Activated T-cell treated with anti-CD3 and anti-CD28 coated beads, Interleukin-2, amount 50 U/mL, for 1 hour (primary cell): ENCODE data around the gene ANKRD33.
A peak's percentile ranks its signal among the peaks of the same experiment; 100 is the strongest.

Experiments
- DNase-seq: peaks from one replicate; pipeline ENCODE4 v3.0.0-alpha.2; 2020

The ANKRD33 gene

DNA sequence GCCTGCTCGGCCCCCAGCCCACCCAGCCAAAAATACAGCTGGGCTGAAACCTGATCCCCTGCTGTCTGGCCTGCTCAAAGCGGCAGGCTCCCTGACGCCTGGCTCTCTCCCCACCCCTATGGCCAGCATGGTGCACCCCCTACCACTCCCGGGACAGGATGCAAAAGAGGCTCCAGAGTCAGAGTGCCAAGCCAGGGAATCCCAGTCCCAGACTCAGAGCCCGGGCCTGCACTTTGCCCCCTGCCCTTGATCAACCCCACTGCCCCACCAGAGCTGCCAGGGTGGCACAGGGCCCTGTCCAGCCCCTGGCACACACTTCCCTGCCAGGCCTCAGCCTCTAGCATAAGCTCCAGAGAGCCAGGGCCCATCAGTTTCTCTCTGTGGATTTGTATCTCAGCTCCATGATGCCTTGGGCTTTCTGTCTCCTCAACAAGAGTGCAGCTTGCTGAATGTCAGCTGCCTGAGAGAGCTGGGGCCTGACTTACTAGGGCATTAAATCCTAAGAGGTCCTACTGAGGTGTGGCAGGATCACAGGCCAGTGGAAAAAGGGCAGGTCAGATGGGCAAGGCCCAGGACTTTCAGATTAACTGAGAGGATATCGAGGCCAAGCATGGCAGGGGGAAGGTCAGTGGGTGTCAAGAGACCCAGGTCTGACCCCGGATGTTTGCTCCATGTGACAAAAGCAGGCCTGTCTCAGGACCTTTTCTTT is 33.3 kb downstream of the ANKRD33 start:
- DNase-seq, result no peak

DNA sequence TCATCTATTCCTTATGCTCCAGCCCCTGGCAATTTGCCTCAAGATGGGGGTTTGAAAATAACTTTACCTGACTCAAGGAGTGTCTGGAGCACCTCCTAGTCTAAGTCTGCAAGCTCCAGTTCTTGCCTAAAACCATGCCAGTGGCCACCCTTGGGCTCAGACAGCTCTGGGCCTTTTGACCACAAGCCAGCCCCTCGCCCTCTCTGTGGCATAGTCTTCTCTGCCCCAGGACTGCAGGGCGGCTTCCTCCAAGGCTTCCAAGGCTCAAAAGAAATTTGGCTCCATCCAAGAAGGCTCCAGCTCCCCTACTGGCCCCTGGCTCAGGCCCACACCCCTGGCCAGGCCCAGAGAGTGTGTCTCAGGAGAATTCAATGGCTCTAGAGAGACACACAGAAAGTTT is 34.2 kb downstream of the ANKRD33 start:
- DNase-seq, result no peak

DNA sequence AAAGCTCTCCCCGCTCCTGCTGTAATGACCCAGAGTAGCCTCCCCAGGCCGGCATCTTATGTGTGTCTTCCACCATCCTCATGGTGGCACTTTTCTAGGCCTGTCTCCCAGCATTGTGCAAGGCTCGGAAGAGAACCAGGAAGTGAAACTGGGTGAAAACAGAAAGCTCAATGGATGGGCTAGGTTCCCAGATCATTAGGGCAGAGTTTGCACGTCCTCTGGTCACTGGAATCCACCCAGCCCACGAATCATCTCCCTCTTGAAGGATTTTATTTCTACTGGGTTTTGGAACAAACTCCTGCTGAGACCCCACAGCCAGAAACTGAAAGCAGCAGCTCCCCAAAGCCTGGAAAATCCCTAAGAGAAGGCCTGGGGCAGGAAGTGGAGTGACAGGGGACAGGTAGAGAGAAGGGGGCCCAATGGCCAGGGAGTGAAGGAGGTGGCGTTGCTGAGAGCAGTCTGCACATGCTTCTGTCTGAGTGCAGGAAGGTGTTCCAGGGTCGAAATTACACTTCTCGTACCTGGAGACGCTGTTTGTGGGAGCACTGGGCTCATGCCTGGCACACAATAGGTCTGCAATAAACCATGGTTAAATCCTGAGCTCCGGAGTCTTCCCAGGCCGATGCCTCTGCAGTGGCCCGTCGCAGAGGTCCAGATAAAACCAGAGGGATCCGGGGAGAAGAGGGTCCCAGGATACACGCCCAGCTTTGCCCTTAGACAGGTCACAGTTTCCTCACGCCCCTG is 35.0 kb downstream of the ANKRD33 start:
- no peak for DNase-seq

DNA sequence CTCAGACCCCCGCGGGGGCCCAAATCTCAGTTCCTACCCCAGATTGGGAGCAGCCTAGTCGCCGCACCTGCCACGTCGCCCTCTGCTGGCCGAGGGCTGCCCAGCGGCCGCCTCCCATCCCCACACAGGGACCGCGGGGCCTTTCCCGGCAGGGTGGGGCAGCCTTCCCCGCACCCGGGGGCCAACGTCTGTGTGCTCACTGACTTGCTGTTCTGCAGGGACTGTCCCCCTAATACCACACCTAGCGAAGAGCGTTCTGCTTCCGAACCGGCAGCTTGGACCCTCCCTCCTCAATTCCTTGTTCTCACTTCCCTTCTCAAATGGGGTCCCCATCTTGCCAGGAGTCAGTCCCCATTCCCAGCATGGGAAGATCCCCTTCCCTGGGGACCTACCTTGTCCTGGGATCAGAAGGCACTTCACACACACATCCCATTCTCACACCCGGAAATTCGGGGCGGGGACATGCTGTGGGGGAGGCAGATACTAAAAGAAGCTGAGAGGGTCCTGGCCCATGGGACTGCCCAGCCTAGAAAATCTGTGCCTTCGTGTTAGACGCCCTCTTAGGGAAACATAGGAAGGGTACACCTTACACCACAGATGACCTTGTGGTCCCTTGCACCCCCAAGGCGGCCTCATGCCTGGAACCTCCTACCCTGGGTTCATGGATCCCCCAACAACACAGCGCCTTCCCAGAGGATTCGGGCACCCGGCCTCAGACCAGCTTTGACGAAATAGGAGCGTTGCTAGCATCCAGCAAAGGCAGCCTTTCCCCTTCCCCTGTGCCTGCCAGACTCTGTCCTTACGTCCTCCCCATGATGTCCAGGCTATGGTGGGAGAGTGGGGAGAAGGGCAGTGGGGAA is 35.8 kb downstream of the ANKRD33 start:
- peak; percentile 69 for DNase-seq

DNA sequence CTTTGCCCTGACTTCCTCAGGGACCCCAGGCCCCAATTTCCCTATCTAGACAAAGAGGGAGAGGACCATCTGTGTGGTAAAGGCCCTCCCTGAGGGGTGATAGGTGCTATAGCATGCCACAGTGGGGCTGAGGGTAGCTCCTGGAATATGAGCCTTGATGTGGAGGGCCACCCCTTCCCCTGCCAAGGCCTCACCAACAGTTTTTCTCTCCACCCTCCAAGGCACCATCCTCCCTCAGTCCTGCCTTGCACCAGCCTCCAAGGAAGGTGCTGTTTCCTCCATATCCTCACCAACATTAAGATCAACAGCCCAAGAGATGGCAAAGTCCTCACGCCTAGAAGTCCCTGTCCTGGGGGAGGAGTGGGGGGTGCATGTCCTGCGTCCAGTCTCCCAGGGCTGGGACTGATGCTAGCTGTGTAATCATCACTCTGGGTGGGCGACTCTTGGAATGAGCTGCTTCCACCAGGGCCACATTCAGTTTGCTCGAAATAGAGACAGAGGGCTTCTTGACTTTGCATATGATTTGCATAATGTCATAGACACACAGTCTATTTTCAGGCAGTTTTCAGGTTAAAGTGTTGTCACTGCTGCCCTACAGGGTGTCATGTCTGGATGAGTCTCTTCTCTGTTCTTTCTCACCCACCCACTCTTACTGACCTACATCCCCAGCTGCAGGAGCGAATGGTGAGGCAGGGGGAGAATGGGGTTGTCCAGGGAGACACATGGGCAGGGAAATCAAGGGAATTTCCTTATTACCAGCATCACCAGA is 36.8 kb downstream of the ANKRD33 start:
- DNase-seq, result no peak

DNA sequence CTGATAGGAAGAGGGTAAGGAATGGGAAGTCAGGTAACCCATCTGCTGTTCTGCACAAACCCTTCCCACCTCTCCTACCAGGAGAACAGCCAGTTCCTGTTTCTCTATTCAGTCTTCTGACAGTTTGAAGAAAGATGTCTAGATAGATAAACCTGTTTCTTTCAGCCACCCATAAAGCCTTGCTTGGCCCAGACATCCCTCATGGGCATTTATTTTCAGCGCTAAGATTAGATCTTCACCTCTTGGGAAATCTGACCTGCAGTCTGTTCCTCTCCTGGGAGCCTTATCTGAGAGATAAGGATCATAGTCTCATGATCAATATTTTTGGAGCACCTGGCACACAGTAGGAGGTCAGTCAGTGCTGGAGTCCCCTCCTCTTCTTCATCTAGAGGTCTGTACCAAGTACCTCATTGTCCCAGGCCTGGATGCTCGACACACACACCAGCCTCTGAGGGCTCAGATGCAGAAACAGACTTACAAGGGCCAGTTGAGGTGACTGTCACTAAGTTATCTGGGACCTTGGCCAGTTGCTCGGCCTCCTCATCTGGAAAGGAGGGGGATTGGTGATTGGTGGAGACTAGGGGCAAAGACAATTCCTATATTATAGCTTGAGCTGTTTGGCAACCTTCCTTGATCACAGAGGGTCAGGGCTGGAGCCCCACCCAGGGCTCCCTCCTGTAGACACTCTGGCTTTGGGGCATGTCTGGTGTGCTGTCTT is 37.6 kb downstream of the ANKRD33 start:
- DNase-seq, result no peak

DNA sequence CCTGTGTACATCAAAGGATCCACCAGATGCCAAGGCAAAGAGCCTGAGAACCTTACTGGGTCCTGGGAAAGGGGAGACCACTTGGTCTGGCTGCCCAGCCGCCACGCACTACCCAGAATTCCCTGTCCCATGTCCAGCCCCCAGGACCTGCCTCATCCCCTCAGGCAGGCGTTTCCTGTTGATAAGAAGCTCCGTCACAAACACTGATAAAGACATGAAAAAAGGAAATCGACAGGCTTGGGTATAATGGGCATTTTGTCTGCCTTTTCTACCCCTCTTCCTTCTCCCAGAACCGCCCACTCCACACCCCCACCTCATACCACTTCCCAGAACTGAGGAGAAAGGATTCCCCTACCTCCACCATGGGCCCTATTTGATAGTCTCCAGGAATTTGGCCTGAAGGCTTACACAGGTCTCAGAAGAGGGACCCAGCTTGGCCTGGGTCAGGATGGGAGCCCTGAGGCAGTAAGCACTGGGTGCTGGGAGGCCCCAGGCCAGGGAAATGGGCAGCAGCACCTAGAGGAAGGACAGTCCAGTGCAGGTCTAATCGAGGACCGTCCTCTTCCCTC is 38.2 kb downstream of the ANKRD33 start:
- no peak for DNase-seq

DNA sequence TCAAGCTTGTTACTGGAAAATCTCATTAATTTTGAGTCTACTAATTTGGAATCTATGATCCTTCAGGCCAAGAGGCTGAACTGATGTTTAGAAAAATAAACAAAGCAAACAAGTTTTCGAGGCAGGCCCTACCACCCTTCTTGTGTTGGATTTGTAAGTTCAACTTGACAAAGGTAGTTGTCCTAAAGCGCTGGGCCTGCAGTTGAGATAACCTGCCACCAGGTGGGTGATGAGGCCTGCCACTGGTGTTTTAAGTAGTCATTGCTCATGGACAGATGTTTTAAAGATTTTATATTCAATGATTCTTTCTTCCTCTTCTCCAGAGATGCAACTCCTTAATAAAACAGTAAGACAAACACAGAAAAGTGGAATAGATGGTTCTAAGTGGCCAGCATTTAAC is 38.8 kb downstream of the ANKRD33 start:
- DNase-seq, result peak; percentile 55

DNA sequence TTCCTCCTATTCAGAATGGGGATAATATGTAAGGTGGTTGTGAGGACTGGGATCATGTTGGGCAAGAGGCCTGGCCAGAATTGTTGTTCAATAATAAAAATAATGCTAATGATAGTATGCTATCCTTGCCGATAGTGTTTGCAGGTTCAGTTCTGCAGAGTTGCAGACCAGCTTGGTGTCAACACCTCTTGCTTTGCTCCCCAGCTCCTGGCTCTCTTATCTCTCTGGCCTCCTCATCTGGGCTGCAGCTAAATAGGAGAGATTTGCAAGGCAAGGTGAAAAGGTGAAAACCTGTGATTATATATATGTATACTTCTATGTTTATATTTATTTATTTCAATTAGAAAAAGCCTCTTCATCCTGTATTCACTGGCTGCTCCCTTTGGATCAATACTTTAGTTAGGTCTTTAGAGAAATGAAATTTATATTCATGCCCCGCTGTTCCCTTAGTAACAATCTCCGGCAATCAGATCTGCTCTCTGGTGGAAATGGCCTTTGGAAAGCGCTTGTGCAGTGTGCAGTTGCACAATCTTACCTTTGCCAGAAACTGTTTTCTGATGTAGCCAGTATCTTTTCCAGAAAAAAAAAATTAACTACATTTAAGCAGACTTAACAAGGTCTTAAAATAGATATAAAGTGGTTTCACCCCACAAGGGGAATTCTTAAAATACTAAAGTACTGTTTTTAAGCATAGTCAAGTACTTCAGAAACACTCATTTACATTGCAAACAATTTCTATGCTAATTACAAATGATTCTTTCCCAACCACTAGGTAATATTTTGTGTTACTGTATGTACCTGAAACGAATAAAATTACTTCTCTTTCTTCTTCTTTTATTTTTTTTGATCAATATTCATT is 44.5 kb downstream of the ANKRD33 start:
- DNase-seq, result no peak

DNA sequence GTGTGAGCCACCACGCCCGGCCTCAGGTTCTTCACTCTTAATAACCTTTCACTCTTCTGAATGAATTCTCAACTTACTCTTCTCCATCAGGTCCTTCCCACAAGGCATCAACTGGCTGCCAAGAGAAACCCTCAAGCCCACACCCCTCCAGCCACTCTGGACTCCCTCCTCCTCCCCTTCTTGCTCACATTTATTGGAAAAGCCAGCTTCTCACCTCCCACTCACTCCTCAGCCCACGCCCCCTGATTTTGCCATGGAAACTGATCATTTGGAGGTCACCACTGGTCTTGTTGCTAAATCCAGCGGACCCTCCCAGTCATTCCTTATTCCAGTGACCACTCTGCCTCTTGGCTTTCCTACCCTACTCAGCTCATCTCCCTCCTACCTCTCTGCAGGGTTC is 46.2 kb downstream of the ANKRD33 start:
- DNase-seq, result no peak

DNA sequence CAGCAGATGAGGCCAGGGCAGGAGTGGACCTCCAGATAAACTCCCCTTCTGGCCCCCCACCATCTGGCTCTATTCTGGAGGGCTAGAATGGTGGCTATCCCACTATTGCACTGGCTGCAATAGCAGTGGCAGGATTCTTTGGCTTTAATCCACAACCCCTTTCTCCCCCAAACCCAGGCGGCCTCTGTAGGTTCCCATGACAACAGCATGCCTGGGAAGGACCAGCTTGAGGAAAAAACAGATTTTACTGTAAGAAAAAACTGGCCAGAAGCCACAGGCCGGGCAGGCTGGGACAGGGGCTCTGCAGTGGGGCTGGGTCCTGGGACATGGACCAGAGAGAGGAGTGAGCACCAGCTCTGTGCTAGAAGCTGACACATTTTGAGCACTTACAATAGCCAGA is 50.0 kb downstream of the ANKRD33 start:
- DNase-seq, result no peak

DNA sequence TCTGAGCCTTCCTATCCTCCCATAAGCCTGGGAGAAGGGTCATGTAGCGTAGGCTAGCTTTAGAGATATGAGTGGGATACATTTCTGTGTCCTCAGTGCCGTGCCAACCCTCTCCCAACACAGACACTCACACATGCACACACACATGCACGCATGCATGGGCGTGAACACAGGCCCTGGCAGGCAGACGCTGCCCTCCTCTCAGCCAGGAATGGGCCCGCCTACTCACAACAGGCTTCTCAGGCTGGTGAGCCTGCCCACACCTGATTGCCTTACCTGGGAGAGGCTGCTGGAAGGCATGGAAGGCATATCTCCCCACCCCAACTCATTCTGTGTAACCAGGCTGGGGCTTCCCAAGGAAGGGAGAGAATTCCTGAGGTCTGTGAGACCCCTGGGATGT is 50.8 kb downstream of the ANKRD33 start:
- no peak for DNase-seq

DNA sequence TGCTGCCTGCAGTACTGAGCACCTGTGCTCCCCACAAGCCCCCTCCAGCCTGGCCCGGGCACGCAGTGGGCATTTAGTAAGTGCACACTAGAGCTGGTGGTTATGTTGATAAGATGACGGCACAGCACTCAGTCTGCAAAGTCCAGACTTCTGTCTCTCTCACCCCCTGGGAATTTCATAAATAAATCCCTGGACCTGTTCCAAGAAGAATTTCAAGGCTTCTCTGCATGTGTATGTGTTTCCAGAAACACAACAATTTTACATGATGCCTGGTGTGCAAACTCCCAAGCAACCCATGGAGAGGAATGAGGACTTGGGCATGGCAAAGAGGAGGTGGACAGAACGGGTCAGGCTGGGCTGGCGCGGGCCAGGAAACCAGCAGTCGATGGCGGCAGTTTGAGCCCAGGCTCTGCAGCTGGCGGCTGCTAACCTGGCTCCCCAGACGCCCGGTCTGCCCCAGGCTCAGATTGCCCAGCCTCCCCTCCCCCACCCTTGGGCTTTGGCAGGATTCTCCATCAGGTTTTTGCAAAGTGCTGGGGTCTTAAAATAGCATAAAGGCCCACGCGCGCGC is 53.2 kb downstream of the ANKRD33 start:
- no peak for DNase-seq
